ENCODE measurements around the gene CYP3A7. TPM values are rescaled to one million over a fixed set of nuclear protein-coding genes. Genes with fewer than 3 reads are reported as not detected.

Gene CYP3A7
- total and polyA plus RNA-seq, 2 donors (not counting 1 experiment from before 2014, with no cell fraction given), result not detected

- no peaks in the 10 kb centered on the region for H3K79me2 ChIP-seq (ENCODE audit: control insufficient read depth, insufficient read depth, low read length)
- H3K9ac ChIP-seq (ENCODE audit: low read length), result no peak overlapping the region
- no peak overlapping the region for H3K4me3 Mint-ChIP-seq
- WGBS (ENCODE audit: insufficient coverage), result 80% methylated on average over 3 of the region's 5 CpGs
- TF ChIP-seq CTCF (IDR thresholded peaks at IDR 0.05) (no peak), EZH2 (IDR thresholded peaks at IDR 0.05; ENCODE audit: borderline replicate concordance, insufficient read depth, low read depth, low read length, poor library complexity, severe bottlenecking) (no peak)
- H3K4me1 ChIP-seq (ENCODE audit: control insufficient read depth in 2 of 2, insufficient read depth in 2 of 2, low read length in 2 of 2), result no peaks in the 10 kb centered on the region
- DNase-seq (no peak), ATAC-seq (ENCODE audit: low read depth) (no peak)
- no peaks in the 10 kb centered on the region for H3K4me1 Mint-ChIP-seq
- intact Hi-C loops (cut with micrococcal nuclease), result no loop called here
- no peak overlapping the region for H3K4me2 ChIP-seq (replicated peaks; ENCODE audit: low read depth, low read length, poor library complexity, severe bottlenecking)
- H2AFZ ChIP-seq (ENCODE audit: insufficient read depth, low read depth, low read length, poor library complexity, severe bottlenecking), result no peak overlapping the region
- peaks cover 0 to 30% (median 19%) of the 10 kb centered on the region in 4 experiments for H3K27me3 ChIP-seq (replicated peaks in 1 of 4; ENCODE audit: control extremely low read depth in 1 of 4, control insufficient read depth in 3 of 4, insufficient read depth in 4 of 4, low read length in 3 of 4)
- no peaks in the 10 kb centered on the region for H3K9me3 ChIP-seq (ENCODE audit: control extremely low read depth in 1 of 3, control insufficient read depth in 2 of 3, insufficient read depth in 1 of 3, low read length in 2 of 3)
- no peaks in the 10 kb centered on the region for H3K9me3 Mint-ChIP-seq (ENCODE audit: insufficient read depth)
- H3K27me3 Mint-ChIP-seq, result peaks cover 79% of the 10 kb centered on the region
- POLR2A ChIA-PET, result no interaction called here
- no peak overlapping the region for H3K27ac ChIP-seq (ENCODE audit: low read length in 2 of 2)
- CTCF ChIA-PET, result no interaction called here
- no peak overlapping the region for H3K27ac Mint-ChIP-seq
- no peaks in the 10 kb centered on the region for H4K20me1 ChIP-seq (ENCODE audit: control insufficient read depth, insufficient read depth, low read length, poor library complexity, severe bottlenecking)
- H3K4me3 ChIP-seq (ENCODE audit: control extremely low read depth in 1 of 5, extremely low read depth in 1 of 5, insufficient read depth in 1 of 5, low read depth in 2 of 5, low read length in 4 of 5), result no peak overlapping the region
- no peaks in the 10 kb centered on the region for H3K36me3 ChIP-seq (replicated peaks in 1 of 2; ENCODE audit: control extremely low read depth in 1 of 2, control insufficient read depth in 1 of 2, extremely low read depth in 1 of 2, insufficient read depth in 2 of 2, low read length in 1 of 2)
Observed at GRCh38 chr7:99782012-99782953, 47.3 kb upstream of the CYP3A7 start.

- Histone ChIP-seq H3K79me2 (ENCODE audit: control insufficient read depth, insufficient read depth, low read length) (no peaks in the 10 kb centered on the region), H3K36me3 (replicated peaks in 1 of 2; ENCODE audit: control extremely low read depth in 1 of 2, control insufficient read depth in 1 of 2, extremely low read depth in 1 of 2, insufficient read depth in 2 of 2, low read length in 1 of 2) (no peaks in the 10 kb centered on the region), H3K4me3 (ENCODE audit: control extremely low read depth in 1 of 5, extremely low read depth in 1 of 5, insufficient read depth in 1 of 5, low read depth in 2 of 5, low read length in 4 of 5) (no peak overlapping the region), H3K9me3 (ENCODE audit: control extremely low read depth in 1 of 3, control insufficient read depth in 2 of 3, insufficient read depth in 1 of 3, low read length in 2 of 3) (no peaks in the 10 kb centered on the region), H3K27me3 (replicated peaks in 1 of 4; ENCODE audit: control extremely low read depth in 1 of 4, control insufficient read depth in 3 of 4, insufficient read depth in 4 of 4, low read length in 3 of 4) (peaks cover 0 to 28% (median 14%) of the 10 kb centered on the region in 4 experiments), H3K27ac (ENCODE audit: low read length in 2 of 2) (no peak overlapping the region), H2AFZ (ENCODE audit: insufficient read depth, low read depth, low read length, poor library complexity, severe bottlenecking) (no peak overlapping the region), H3K4me2 (replicated peaks; ENCODE audit: low read depth, low read length, poor library complexity, severe bottlenecking) (no peak overlapping the region), H3K9ac (ENCODE audit: low read length) (no peak overlapping the region), H3K4me1 (ENCODE audit: control insufficient read depth in 2 of 2, insufficient read depth in 2 of 2, low read length in 2 of 2) (no peaks in the 10 kb centered on the region), H4K20me1 (ENCODE audit: control insufficient read depth, insufficient read depth, low read length, poor library complexity, severe bottlenecking) (no peaks in the 10 kb centered on the region)
- ChIA-PET POLR2A (no interaction called here), CTCF (no interaction called here)
- Mint-ChIP-seq H3K9me3 (ENCODE audit: insufficient read depth) (no peaks in the 10 kb centered on the region), H3K4me1 (no peaks in the 10 kb centered on the region), H3K4me3 (no peak overlapping the region), H3K27me3 (peaks cover 78% of the 10 kb centered on the region), H3K27ac (no peak overlapping the region)
- no peak for ATAC-seq (ENCODE audit: low read depth)
- no peak for DNase-seq
- TF ChIP-seq EZH2 (IDR thresholded peaks at IDR 0.05; ENCODE audit: borderline replicate concordance, insufficient read depth, low read depth, low read length, poor library complexity, severe bottlenecking) (no peak), CTCF (IDR thresholded peaks at IDR 0.05) (no peak)
- intact Hi-C loops (cut with micrococcal nuclease), result no loop called here
- whole genome bisulfite sequencing (ENCODE audit: insufficient coverage), result no CpG with 5 or more reads among the region's 1 CpG
Observed at GRCh38 chr7:99780588-99780987, 45.6 kb upstream of the CYP3A7 start.

Data from B cell (primary cell).